IPS-15b (cell line): ENCODE measurements around the gene CACNA2D4.

Source experiments
- H3K27me3 ChIP-seq: one replicate; pipeline ENCODE4 v1.6.1; 2013; ENCODE audit warnings: low read length; ENCODE audit not compliant: control insufficient read depth, insufficient read depth
- H3K36me3 ChIP-seq: one replicate; pipeline ENCODE4 v1.6.1; 2013; ENCODE audit warnings: low read length; ENCODE audit not compliant: control insufficient read depth, insufficient read depth
- H3K4me1 ChIP-seq: one replicate; pipeline ENCODE4 v1.6.1; 2013; ENCODE audit warnings: mild to moderate bottlenecking, low read length; ENCODE audit not compliant: control insufficient read depth, insufficient read depth
- H3K4me3 ChIP-seq: one replicate; pipeline ENCODE4 v1.5.1; 2013; ENCODE audit warnings: low read depth, low read length
- H3K9ac ChIP-seq: one replicate; pipeline ENCODE4 v1.6.1; 2013; ENCODE audit warnings: low read depth, mild to moderate bottlenecking, low read length
- H3K9me3 ChIP-seq: one replicate; pipeline ENCODE4 v1.6.1; 2013; ENCODE audit warnings: mild to moderate bottlenecking, low read length; ENCODE audit not compliant: control insufficient read depth, insufficient read depth

Gene CACNA2D4

GRCh38 chr12:1857086-1857485 is 61.4 kb downstream of the CACNA2D4 start:
- Histone ChIP-seq H3K36me3 (no peaks in the 10 kb centered on the region), H3K27me3 (no peaks in the 10 kb centered on the region), H3K9ac (no peak overlapping the region), H3K9me3 (no peaks in the 10 kb centered on the region), H3K4me3 (no peak overlapping the region), H3K4me1 (no peaks in the 10 kb centered on the region)

GRCh38 chr12:1855241-1855640 is 63.2 kb downstream of the CACNA2D4 start:
- no peaks in the 10 kb centered on the region for H3K9me3 ChIP-seq
- no peaks in the 10 kb centered on the region for H3K4me1 ChIP-seq
- no peaks in the 10 kb centered on the region for H3K36me3 ChIP-seq
- H3K27me3 ChIP-seq: no peaks in the 10 kb centered on the region
- H3K4me3 ChIP-seq: no peak overlapping the region
- no peak overlapping the region for H3K9ac ChIP-seq

GRCh38 chr12:1853716-1854115 is 64.7 kb downstream of the CACNA2D4 start:
- H3K36me3 ChIP-seq: no peaks in the 10 kb centered on the region
- no peak overlapping the region for H3K9ac ChIP-seq
- H3K4me1 ChIP-seq: no peaks in the 10 kb centered on the region
- H3K9me3 ChIP-seq: no peaks in the 10 kb centered on the region
- no peaks in the 10 kb centered on the region for H3K27me3 ChIP-seq
- no peak overlapping the region for H3K4me3 ChIP-seq

- Histone ChIP-seq H3K4me1 (no peaks in the 10 kb centered on the region), H3K9me3 (no peaks in the 10 kb centered on the region), H3K36me3 (no peaks in the 10 kb centered on the region), H3K27me3 (no peaks in the 10 kb centered on the region), H3K4me3 (no peak overlapping the region), H3K9ac (no peak overlapping the region)
These were observed 66.4 kb downstream of the CACNA2D4 start for GRCh38 chr12:1852076-1852475.

- Histone ChIP-seq H3K9ac (no peak overlapping the region), H3K9me3 (no peaks in the 10 kb centered on the region), H3K4me1 (no peaks in the 10 kb centered on the region)
These were observed 67.2 kb downstream of the CACNA2D4 start for GRCh38 chr12:1851151-1851701.

GRCh38 chr12:1848745-1849144 is 69.7 kb downstream of the CACNA2D4 start:
- Histone ChIP-seq H3K36me3 (no peaks in the 10 kb centered on the region), H3K4me3 (no peak overlapping the region), H3K4me1 (peaks cover 5% of the 10 kb centered on the region), H3K27me3 (no peaks in the 10 kb centered on the region), H3K9me3 (no peaks in the 10 kb centered on the region), H3K9ac (no peak overlapping the region)

More at GRCh38 chr12:1851151-1851701, 67.2 kb downstream of the CACNA2D4 start:
- Histone ChIP-seq H3K27me3 (no peaks in the 10 kb centered on the region), H3K36me3 (no peaks in the 10 kb centered on the region), H3K4me3 (no peak overlapping the region)

- H3K27me3 ChIP-seq: no peaks in the 10 kb centered on the region
- no peaks in the 10 kb centered on the region for H3K36me3 ChIP-seq
- no peak overlapping the region for H3K9ac ChIP-seq
- no peaks in the 10 kb centered on the region for H3K9me3 ChIP-seq
- H3K4me3 ChIP-seq: no peak overlapping the region
- H3K4me1 ChIP-seq: peaks cover 5% of the 10 kb centered on the region
These were observed 70.3 kb downstream of the CACNA2D4 start for GRCh38 chr12:1848146-1848545.

GRCh38 chr12:1847411-1847810 is 71.0 kb downstream of the CACNA2D4 start:
- H3K4me1 ChIP-seq: peaks cover 5% of the 10 kb centered on the region
- no peak overlapping the region for H3K9ac ChIP-seq
- no peaks in the 10 kb centered on the region for H3K27me3 ChIP-seq
- no peaks in the 10 kb centered on the region for H3K9me3 ChIP-seq
- no peaks in the 10 kb centered on the region for H3K36me3 ChIP-seq
- H3K4me3 ChIP-seq: no peak overlapping the region

- no peaks in the 10 kb centered on the region for H3K27me3 ChIP-seq
- H3K36me3 ChIP-seq: no peaks in the 10 kb centered on the region
- peaks cover 5% of the 10 kb centered on the region for H3K4me1 ChIP-seq
- H3K4me3 ChIP-seq: no peak overlapping the region
- H3K9ac ChIP-seq: no peak overlapping the region
- H3K9me3 ChIP-seq: no peaks in the 10 kb centered on the region
These were observed 71.7 kb downstream of the CACNA2D4 start for GRCh38 chr12:1846421-1847405.

GRCh38 chr12:1845886-1846285 is 72.6 kb downstream of the CACNA2D4 start:
- H3K4me1 ChIP-seq: peaks cover 5% of the 10 kb centered on the region
- H3K9me3 ChIP-seq: no peaks in the 10 kb centered on the region
- H3K9ac ChIP-seq: no peak overlapping the region
- H3K36me3 ChIP-seq: no peaks in the 10 kb centered on the region
- H3K4me3 ChIP-seq: no peak overlapping the region
- H3K27me3 ChIP-seq: no peaks in the 10 kb centered on the region

- Histone ChIP-seq H3K4me1 (peaks cover 5% of the 10 kb centered on the region), H3K27me3 (no peaks in the 10 kb centered on the region), H3K36me3 (no peaks in the 10 kb centered on the region), H3K9me3 (no peaks in the 10 kb centered on the region), H3K4me3 (no peak overlapping the region), H3K9ac (no peak overlapping the region)
These were observed 73.0 kb downstream of the CACNA2D4 start for GRCh38 chr12:1845427-1845826.
